GM21717 (cell line): ENCODE results near the gene TECTB.
"Not testable (repeated sequence)": the region's sequence is repeated elsewhere in the genome, so short reads cannot be mapped to it uniquely, and the experiment has no call there.

ENCODE experiments used
- ATAC-seq: cut with Tn5 transposase; IDR thresholded peaks from one replicate; pipeline ENCODE4 v1.9.1; 2021; ENCODE audit warnings: mild to moderate bottlenecking, moderate library complexity; ENCODE audit not compliant: unreplicated experiment

The TECTB gene

DNA sequence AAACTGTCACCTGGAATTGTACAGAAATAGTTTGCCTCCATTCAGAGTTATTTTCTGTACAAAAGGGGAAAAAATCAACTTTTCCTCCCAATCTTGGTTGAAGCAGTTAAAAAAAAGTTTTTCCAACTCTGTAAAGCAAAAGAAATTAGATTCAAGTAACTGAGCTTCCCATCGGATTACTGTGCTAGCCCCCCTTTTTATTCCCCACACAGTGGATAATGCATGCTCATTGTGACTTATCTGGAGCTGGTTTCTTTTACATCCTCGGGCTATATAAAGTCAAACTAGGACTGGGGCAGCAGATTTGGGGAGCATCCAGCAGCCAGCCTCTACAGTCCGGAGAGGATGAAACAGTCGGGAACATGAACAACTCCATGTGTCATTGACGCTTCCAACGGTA lies at the start of gene TECTB:
Gene TECTB (plus strand): TSS at position 301 of the 400 bp plus-strand sequence. CDS start 335 bp downstream, outside the sequence.
- no peak for ATAC-seq

GRCh38 chr10:112235141-112235540 lies 48.1 kb upstream of the TECTB start:
- ATAC-seq: no peak

GRCh38 chr10:112235920-112236319 lies 47.3 kb upstream of the TECTB start:
- ATAC-seq: no peak

- ATAC-seq: no peak
These were observed 46.7 kb upstream of the TECTB start for GRCh38 chr10:112236486-112236885.

- ATAC-seq: no peak
These were observed 43.9 kb upstream of the TECTB start for GRCh38 chr10:112239347-112239746.

GRCh38 chr10:112240441-112240840 lies 42.8 kb upstream of the TECTB start:
- ATAC-seq: no peak

- ATAC-seq: no peak
These were observed 41.4 kb upstream of the TECTB start for GRCh38 chr10:112241651-112242341.

- no peak for ATAC-seq
These were observed 40.4 kb upstream of the TECTB start for GRCh38 chr10:112242769-112243168.

GRCh38 chr10:112243713-112244112 lies 39.5 kb upstream of the TECTB start:
- no peak for ATAC-seq

DNA sequence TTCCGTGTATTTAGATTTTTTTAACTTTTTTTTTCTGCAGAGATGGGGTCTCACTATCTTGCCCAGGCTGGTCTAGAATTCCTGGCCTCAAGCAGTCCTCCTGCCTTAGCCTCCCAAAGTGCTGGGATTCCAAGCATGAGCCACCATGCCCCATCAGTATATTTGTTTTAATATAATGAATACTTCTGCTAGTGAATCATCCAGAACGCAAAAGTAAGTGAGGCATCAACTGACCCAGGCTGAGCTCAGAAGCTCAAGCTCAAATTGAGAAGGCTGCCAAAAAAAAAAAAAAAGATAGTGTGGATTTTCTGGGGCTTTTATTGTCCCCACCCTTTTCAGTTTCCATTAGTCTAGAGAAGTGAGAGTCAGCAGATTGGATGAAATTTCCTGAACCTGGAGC lies 39.0 kb upstream of the TECTB start:
- no peak for ATAC-seq

GRCh38 chr10:112247791-112248190 lies 35.4 kb upstream of the TECTB start:
- ATAC-seq: no peak

GRCh38 chr10:112248584-112249295 lies 34.5 kb upstream of the TECTB start:
- no peak for ATAC-seq

GRCh38 chr10:112249722-112250121 lies 33.5 kb upstream of the TECTB start:
- no peak for ATAC-seq

- no peak for ATAC-seq
These were observed 32.6 kb upstream of the TECTB start for GRCh38 chr10:112250555-112250954.

- not testable (repeated sequence) for ATAC-seq
These were observed 32.0 kb upstream of the TECTB start for GRCh38 chr10:112251238-112251637.

GRCh38 chr10:112258407-112258806 lies 24.8 kb upstream of the TECTB start:
- no peak for ATAC-seq

DNA sequence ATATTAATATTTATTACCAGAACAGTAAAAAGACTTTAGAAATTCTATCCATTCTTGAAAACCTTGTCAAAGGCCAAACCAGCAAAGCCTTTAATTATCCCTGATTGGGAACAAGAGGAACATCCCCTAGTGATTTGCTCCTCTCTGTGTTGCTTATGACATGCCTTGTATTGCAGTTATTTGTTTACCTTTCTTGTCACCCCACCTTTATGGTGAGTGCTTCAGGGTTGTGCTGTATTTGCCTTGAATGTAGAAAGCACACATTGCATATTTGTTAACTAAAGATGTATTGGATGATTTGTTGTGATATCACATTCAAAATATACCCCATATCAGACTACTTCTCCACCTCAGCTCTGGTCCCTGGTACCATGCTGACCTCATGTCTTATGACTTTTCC lies 23.5 kb upstream of the TECTB start:
- ATAC-seq: no peak

DNA sequence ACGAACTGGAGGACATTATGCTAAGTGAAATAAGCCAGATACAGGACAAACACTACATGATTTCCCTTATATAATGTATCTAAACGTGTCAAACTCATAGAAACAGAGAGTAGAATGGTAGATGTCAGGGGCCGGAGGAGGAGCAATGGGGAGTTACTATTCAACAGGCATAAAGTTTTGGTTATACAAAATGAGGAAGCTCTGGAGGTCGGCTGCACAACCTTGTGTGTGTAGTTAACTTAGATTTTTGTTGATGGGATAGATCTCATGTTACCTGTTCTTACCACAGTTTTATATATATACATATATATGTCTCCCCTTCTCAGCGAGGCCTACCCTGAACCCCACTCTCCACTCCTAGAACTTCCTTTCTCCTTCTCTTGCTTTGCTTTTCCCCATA lies 22.4 kb upstream of the TECTB start:
- ATAC-seq: no peak

GRCh38 chr10:112261281-112261822 lies 21.8 kb upstream of the TECTB start:
- ATAC-seq: no peak

DNA sequence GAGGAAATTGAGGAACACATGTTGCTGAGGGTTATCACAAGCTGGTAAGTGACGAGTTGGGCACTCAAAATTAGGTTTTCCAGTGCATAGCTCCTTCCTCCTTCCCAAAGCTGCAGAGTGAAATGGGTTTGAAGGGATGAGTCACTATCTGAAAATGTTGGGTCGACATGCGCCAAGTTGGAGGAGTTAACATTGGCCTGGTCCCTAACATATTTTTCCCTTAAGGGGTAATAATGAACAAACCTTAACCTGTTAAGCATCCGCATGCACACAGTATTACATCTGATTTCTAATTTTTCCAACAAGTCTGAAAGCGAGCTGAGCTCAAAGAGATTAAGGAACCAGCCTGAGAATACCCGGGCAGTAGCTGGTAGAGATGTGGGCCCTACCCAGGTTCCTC lies 20.7 kb upstream of the TECTB start:
- ATAC-seq: no peak

DNA sequence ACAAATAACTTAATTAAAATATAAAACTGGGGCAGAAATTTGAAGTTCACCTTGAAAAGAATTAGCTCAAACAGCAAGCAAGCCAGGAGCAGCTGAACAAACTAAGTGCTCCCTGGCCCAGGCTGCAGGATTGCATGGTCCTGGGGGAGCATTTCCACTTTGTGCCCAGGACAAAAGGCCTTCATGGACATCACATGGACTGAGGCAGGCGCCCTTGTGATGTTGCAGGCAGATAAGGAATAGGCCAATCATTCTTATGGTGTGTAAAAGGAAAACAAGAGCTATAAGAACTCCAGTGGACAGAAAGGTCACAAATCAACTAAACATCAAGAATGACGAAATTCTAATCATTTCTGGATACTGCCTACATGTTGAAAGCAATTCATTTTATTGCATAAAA lies 17.5 kb upstream of the TECTB start:
- ATAC-seq: no peak

DNA sequence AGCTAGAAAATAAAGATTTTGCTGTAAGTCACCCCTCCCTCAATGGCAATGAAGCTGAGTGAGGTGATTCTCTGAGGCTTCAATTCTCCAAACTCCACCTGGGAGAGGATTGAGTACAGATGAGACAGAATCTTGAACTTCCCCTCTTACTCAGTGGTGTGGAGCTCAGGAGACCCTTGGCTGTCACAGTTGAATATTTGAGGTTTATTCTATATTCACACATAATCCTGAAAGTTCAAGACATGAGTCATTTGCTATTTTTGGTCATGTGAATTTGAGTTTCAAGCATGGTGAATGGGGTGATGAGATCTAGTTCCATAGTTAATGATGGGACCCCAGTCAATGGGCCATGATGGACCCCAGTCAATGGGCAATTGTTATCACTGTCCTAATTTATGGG lies 13.9 kb upstream of the TECTB start:
- no peak for ATAC-seq
